Measurements from ENCODE around the gene PRRG2.
A peak's percentile ranks its signal among the peaks of the same experiment; 100 is the strongest.
"Not testable (repeated sequence)": the region's sequence is repeated elsewhere in the genome, so short reads cannot be mapped to it uniquely, and the experiment has no call there.

Gene PRRG2

GRCh38 chr19:49624967-49625910 lies 44.1 kb downstream of the PRRG2 start:
- Histone ChIP-seq H3K9me3 (ENCODE audit: control insufficient read depth, insufficient read depth, low read length) (no peaks in the 10 kb centered on the region), H3K36me3 (ENCODE audit: insufficient read depth, low read length) (peaks cover 3% of the 10 kb centered on the region), H3K4me1 (ENCODE audit: insufficient read depth, low read length) (no peaks in the 10 kb centered on the region), H3K9ac (ENCODE audit: low read depth, low read length) (no peak overlapping the region)

- Histone ChIP-seq H3K9ac (ENCODE audit: low read depth, low read length) (no peak overlapping the region), H3K4me1 (ENCODE audit: insufficient read depth, low read length) (no peaks in the 10 kb centered on the region), H3K36me3 (ENCODE audit: insufficient read depth, low read length) (peaks cover 3% of the 10 kb centered on the region), H3K9me3 (ENCODE audit: control insufficient read depth, insufficient read depth, low read length) (no peaks in the 10 kb centered on the region)
These were observed 45.1 kb downstream of the PRRG2 start for GRCh38 chr19:49626226-49626625.

- H3K9me3 ChIP-seq (ENCODE audit: control insufficient read depth, insufficient read depth, low read length): no peaks in the 10 kb centered on the region
- H3K9ac ChIP-seq (ENCODE audit: low read depth, low read length): no peak overlapping the region
- peaks cover 3% of the 10 kb centered on the region for H3K36me3 ChIP-seq (ENCODE audit: insufficient read depth, low read length)
- no peaks in the 10 kb centered on the region for H3K4me1 ChIP-seq (ENCODE audit: insufficient read depth, low read length)
These were observed 48.5 kb downstream of the PRRG2 start for GRCh38 chr19:49629659-49630058.

- Histone ChIP-seq H3K9ac (ENCODE audit: low read depth, low read length) (no peak overlapping the region), H3K36me3 (ENCODE audit: insufficient read depth, low read length) (peaks cover 3% of the 10 kb centered on the region; the same call in 1 of the 2 replicates), H3K4me1 (ENCODE audit: insufficient read depth, low read length) (no peaks in the 10 kb centered on the region; the same call in 1 of the 2 replicates)
These were observed 50.0 kb downstream of the PRRG2 start for GRCh38 chr19:49631014-49631588.

GRCh38 chr19:49631610-49632192 lies 50.6 kb downstream of the PRRG2 start:
- Histone ChIP-seq H3K4me1 (ENCODE audit: insufficient read depth, low read length) (peaks cover 3% of the 10 kb centered on the region; the same call in 1 of the 2 replicates), H3K36me3 (ENCODE audit: insufficient read depth, low read length) (peaks cover 3% of the 10 kb centered on the region; the same call in 1 of the 2 replicates), H3K9me3 (ENCODE audit: control insufficient read depth, insufficient read depth, low read length) (no peaks in the 10 kb centered on the region), H3K9ac (ENCODE audit: low read depth, low read length) (no peak overlapping the region)

More at GRCh38 chr19:49631014-49631588, 50.0 kb downstream of the PRRG2 start:
- H3K9me3 ChIP-seq (ENCODE audit: control insufficient read depth, insufficient read depth, low read length): no peaks in the 10 kb centered on the region

GRCh38 chr19:49632576-49632975 lies 51.5 kb downstream of the PRRG2 start:
- Histone ChIP-seq H3K9me3 (ENCODE audit: control insufficient read depth, insufficient read depth, low read length) (no peaks in the 10 kb centered on the region), H3K36me3 (ENCODE audit: insufficient read depth, low read length) (no peaks in the 10 kb centered on the region), H3K9ac (ENCODE audit: low read depth, low read length) (no peak overlapping the region), H3K4me1 (ENCODE audit: insufficient read depth, low read length) (peaks cover 3% of the 10 kb centered on the region; the same call in 1 of the 2 replicates)

GRCh38 chr19:49633273-49633672 lies 52.2 kb downstream of the PRRG2 start:
- not testable (repeated sequence) for H3K9me3 ChIP-seq (ENCODE audit: control insufficient read depth, insufficient read depth, low read length); H3K36me3 ChIP-seq (ENCODE audit: insufficient read depth, low read length); H3K9ac ChIP-seq (ENCODE audit: low read depth, low read length); H3K4me1 ChIP-seq (ENCODE audit: insufficient read depth, low read length)

GRCh38 chr19:49635530-49636232 lies 54.6 kb downstream of the PRRG2 start:
- H3K9me3 ChIP-seq (ENCODE audit: control insufficient read depth, insufficient read depth, low read length): no peaks in the 10 kb centered on the region
- H3K4me1 ChIP-seq (ENCODE audit: insufficient read depth, low read length): peaks cover 3% of the 10 kb centered on the region; the same call in 1 of the 2 replicates
- no peaks in the 10 kb centered on the region for H3K36me3 ChIP-seq (ENCODE audit: insufficient read depth, low read length)
- no peak overlapping the region for H3K9ac ChIP-seq (ENCODE audit: low read depth, low read length)

GRCh38 chr19:49636233-49636932 lies 55.3 kb downstream of the PRRG2 start:
- H3K36me3 ChIP-seq (ENCODE audit: insufficient read depth, low read length): no peaks in the 10 kb centered on the region
- H3K9ac ChIP-seq (ENCODE audit: low read depth, low read length): no peak overlapping the region
- H3K4me1 ChIP-seq (ENCODE audit: insufficient read depth, low read length): peaks cover 3% of the 10 kb centered on the region; the same call in 1 of the 2 replicates
- H3K9me3 ChIP-seq (ENCODE audit: control insufficient read depth, insufficient read depth, low read length): no peaks in the 10 kb centered on the region

- Histone ChIP-seq H3K4me1 (ENCODE audit: insufficient read depth, low read length) (peaks cover 7% of the 10 kb centered on the region), H3K36me3 (ENCODE audit: insufficient read depth, low read length) (no peaks in the 10 kb centered on the region), H3K9me3 (ENCODE audit: control insufficient read depth, insufficient read depth, low read length) (no peaks in the 10 kb centered on the region), H3K9ac (ENCODE audit: low read depth, low read length) (peak overlapping the region; percentile 69; the same call in 1 of the 2 replicates)
These were observed 57.0 kb downstream of the PRRG2 start for GRCh38 chr19:49637821-49638738.

GRCh38 chr19:49639401-49640112 lies 58.4 kb downstream of the PRRG2 start:
- Histone ChIP-seq H3K9ac (ENCODE audit: low read depth, low read length) (peak overlapping the region; percentile 69; the same call in 1 of the 2 replicates), H3K9me3 (ENCODE audit: control insufficient read depth, insufficient read depth, low read length) (no peaks in the 10 kb centered on the region), H3K36me3 (ENCODE audit: insufficient read depth, low read length) (no peaks in the 10 kb centered on the region), H3K4me1 (ENCODE audit: insufficient read depth, low read length) (peaks cover 12% of the 10 kb centered on the region)

- no peaks in the 10 kb centered on the region for H3K36me3 ChIP-seq (ENCODE audit: insufficient read depth, low read length)
- H3K9ac ChIP-seq (ENCODE audit: low read depth, low read length): peak within 1 kb of the TSS; percentile 91
- H3K4me1 ChIP-seq (ENCODE audit: insufficient read depth, low read length): peaks cover 12% of the 10 kb centered on the region
- no peaks in the 10 kb centered on the region for H3K9me3 ChIP-seq (ENCODE audit: control insufficient read depth, insufficient read depth, low read length)
These were observed 59.2 kb downstream of the PRRG2 start, which contains the start of gene RRAS for GRCh38 chr19:49640113-49640898. Gene RRAS (minus strand): TSS chr19:49640143. CDS start chr19:49640098, 45 bp downstream.

All from ES-I3 (cell line).